Activated naive CD4-positive, alpha-beta T cell treated with anti-CD3 and anti-CD28 coated beads, Interleukin-2, amount 50 U/mL, for 72 hours (primary cell): ENCODE measurements around the gene ERC2. TPM values are rescaled to one million over a fixed set of nuclear protein-coding genes. Genes with fewer than 3 reads are reported as not detected.

Experiments used
- ATAC-seq, 2 donors: fragments of 150-1000 bp; cut with Tn5 transposase; 2 replicates each; pipeline ENCODE4 v1.10.0; 2021; ENCODE audit warnings: mild to moderate bottlenecking in 2 of 2, moderate library complexity in 2 of 2
- DNase-seq, 2 donors: peaks; one replicate each; pipeline ENCODE4 v3.0.0; 2021 to 2022; ENCODE audit warnings: low spot score in 2 of 2
- H3K27ac Mint-ChIP-seq, 2 donors: one replicate each; pipeline ENCODE4 v1.8.0; 2022; ENCODE audit warnings: mild to moderate bottlenecking in 2 of 2, mixed read lengths in 2 of 2
- H3K36me3 Mint-ChIP-seq, 2 donors: one replicate each; pipeline ENCODE4 v1.8.0; 2022; ENCODE audit warnings: mixed read lengths in 2 of 2
- H3K9me3 Mint-ChIP-seq, 2 donors: one replicate each; pipeline ENCODE4 v1.8.0; 2022; ENCODE audit warnings: mixed read lengths in 2 of 2
- total RNA-seq, 2 donors: library from RNA; stranded (reverse); gene quantifications; one replicate each; pipeline ENCODE4 v1.2.3, GENCODE V29; 2022

The ERC2 gene
- total RNA-seq, 2 donors from 2014 or later: 0.58 TPM; not detected in 1

- no peak for DNase-seq
- no peaks in the 10 kb centered on the region for H3K9me3 Mint-ChIP-seq
- no peak overlapping the region for H3K27ac Mint-ChIP-seq
Measured at GRCh38 chr3:55718074-55718473, 750.2 kb downstream of the ERC2 start.

GRCh38 chr3:55717481-55717880 lies 750.8 kb downstream of the ERC2 start:
- Mint-ChIP-seq H3K36me3 (no peaks in the 10 kb centered on the region), H3K9me3 (no peaks in the 10 kb centered on the region), H3K27ac (no peak overlapping the region)
- no peak for ATAC-seq
- no peak for DNase-seq

More at GRCh38 chr3:55718074-55718473, 750.2 kb downstream of the ERC2 start:
- ATAC-seq: no peak
- no peaks in the 10 kb centered on the region for H3K36me3 Mint-ChIP-seq

DNA sequence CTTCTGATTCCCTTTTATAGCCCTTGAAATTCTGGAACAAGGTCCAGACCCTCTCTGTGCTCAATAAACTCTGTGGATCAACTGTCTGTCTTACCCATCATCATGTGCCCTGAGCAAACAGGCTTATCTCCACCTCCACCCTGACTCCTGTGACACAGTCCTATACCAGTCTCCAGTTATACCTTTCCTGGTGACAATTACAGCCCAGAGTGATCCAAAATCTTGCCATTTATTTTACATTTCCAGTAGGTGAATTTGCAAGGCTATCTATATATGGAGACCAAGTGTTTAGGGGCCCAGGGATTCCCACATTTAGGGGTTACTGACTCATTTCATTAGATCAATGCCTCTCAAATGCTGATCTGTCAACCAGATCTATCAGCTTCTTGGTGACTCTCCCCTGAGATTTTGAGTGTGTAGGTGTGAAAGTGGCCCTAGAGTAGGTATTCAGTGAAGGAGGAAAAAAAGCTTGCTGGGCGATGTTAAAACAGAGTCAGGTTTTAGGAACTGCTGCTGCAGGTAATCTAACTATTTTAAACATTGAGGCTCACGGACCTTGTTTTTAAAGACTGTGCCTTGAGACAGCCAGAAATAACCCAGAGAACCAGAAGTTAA lies 751.5 kb downstream of the ERC2 start:
- no peak for DNase-seq
- Mint-ChIP-seq H3K27ac (no peak overlapping the region), H3K36me3 (no peaks in the 10 kb centered on the region), H3K9me3 (no peaks in the 10 kb centered on the region)
- no peak for ATAC-seq

DNA sequence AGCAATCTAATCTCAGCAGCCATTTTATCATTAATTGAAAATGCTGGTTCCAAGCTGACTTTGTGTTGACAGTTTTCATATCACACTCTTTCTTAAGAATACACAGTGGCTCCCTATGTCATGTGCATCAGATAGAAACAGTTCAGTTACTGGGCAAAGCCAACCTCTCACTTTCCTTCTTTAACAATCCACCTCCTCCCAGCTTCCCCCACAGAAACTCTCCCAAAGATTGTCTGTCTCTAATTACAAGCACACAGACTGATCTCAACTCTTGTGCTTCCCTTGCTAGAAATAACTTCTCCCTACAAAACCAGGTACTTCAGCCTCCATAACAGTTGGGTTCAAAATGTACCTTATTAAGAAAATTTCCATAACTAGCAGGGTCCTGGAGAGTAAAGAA lies 752.2 kb downstream of the ERC2 start:
- Mint-ChIP-seq H3K9me3 (no peaks in the 10 kb centered on the region), H3K27ac (no peak overlapping the region), H3K36me3 (no peaks in the 10 kb centered on the region)
- ATAC-seq: no peak
- DNase-seq: no peak

GRCh38 chr3:55714057-55714456 lies 754.2 kb downstream of the ERC2 start:
- DNase-seq: no peak
- H3K36me3 Mint-ChIP-seq: no peaks in the 10 kb centered on the region
- peaks cover 0 to 5% of the 10 kb centered on the region in 2 donors for H3K9me3 Mint-ChIP-seq
- ATAC-seq: no peak
- no peak overlapping the region for H3K27ac Mint-ChIP-seq

GRCh38 chr3:55711646-55712045 lies 756.6 kb downstream of the ERC2 start:
- Mint-ChIP-seq H3K36me3 (no peaks in the 10 kb centered on the region), H3K27ac (no peak overlapping the region)

GRCh38 chr3:55709411-55710012 lies 758.8 kb downstream of the ERC2 start:
- ATAC-seq (no peak), DNase-seq (no peak)
- Mint-ChIP-seq H3K36me3 (no peaks in the 10 kb centered on the region), H3K27ac (no peak overlapping the region), H3K9me3 (peaks cover 0 to 5% of the 10 kb centered on the region in 2 donors)

More at GRCh38 chr3:55711646-55712045, 756.6 kb downstream of the ERC2 start:
- ATAC-seq (no peak), DNase-seq (no peak)
- H3K9me3 Mint-ChIP-seq: peaks cover 0 to 5% of the 10 kb centered on the region in 2 donors

- Mint-ChIP-seq H3K36me3 (no peaks in the 10 kb centered on the region), H3K27ac (no peak overlapping the region), H3K9me3 (peaks cover 0 to 5% of the 10 kb centered on the region in 2 donors)
- no peak for DNase-seq
- no peak for ATAC-seq
Measured at GRCh38 chr3:55708921-55709320, 759.3 kb downstream of the ERC2 start.

DNA sequence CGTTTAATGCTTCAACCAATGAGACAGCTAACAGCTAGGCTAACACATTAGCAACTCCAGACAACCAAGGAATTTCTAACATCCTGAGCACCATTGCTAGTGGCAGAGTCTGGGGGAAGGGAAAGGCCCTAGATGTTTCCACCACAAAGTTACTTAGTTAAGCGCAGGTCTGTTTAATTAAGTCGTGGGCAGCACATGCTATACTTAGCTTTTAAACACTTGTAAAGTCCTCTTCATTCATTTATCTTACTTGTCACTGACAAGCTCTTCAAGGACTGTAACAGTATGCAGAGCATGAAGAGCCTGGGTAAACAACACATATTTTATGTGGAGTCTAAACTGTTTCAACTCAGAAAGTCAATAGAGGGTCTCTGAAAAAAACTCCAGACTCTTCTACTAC lies 760.0 kb downstream of the ERC2 start:
- ATAC-seq: no peak
- peaks cover 0 to 9% of the 10 kb centered on the region in 2 donors for H3K9me3 Mint-ChIP-seq
- DNase-seq: no peak
- no peak overlapping the region for H3K27ac Mint-ChIP-seq
- H3K36me3 Mint-ChIP-seq: no peaks in the 10 kb centered on the region

GRCh38 chr3:55704521-55704920 lies 763.7 kb downstream of the ERC2 start:
- ATAC-seq (no peak), DNase-seq (no peak)
- Mint-ChIP-seq H3K36me3 (no peaks in the 10 kb centered on the region), H3K9me3 (peaks cover 0 to 12% of the 10 kb centered on the region in 2 donors), H3K27ac (no peak overlapping the region)

GRCh38 chr3:55702822-55703221 lies 765.4 kb downstream of the ERC2 start:
- DNase-seq (no peak), ATAC-seq (no peak)
- no peaks in the 10 kb centered on the region for H3K36me3 Mint-ChIP-seq
- H3K9me3 Mint-ChIP-seq: peaks cover 0 to 9% of the 10 kb centered on the region in 2 donors
- no peak overlapping the region for H3K27ac Mint-ChIP-seq

- no peak overlapping the region for H3K27ac Mint-ChIP-seq
- no peaks in the 10 kb centered on the region for H3K36me3 Mint-ChIP-seq
- no peak for DNase-seq
- ATAC-seq: no peak
- H3K9me3 Mint-ChIP-seq: peaks cover 0 to 9% of the 10 kb centered on the region in 2 donors
Measured at GRCh38 chr3:55701997-55702396, 766.3 kb downstream of the ERC2 start.

- ATAC-seq (no peak), DNase-seq (no peak)
- Mint-ChIP-seq H3K9me3 (peaks cover 0 to 9% of the 10 kb centered on the region in 2 donors), H3K36me3 (no peaks in the 10 kb centered on the region), H3K27ac (no peak overlapping the region)
Measured at GRCh38 chr3:55698831-55699230, 769.4 kb downstream of the ERC2 start.

DNA sequence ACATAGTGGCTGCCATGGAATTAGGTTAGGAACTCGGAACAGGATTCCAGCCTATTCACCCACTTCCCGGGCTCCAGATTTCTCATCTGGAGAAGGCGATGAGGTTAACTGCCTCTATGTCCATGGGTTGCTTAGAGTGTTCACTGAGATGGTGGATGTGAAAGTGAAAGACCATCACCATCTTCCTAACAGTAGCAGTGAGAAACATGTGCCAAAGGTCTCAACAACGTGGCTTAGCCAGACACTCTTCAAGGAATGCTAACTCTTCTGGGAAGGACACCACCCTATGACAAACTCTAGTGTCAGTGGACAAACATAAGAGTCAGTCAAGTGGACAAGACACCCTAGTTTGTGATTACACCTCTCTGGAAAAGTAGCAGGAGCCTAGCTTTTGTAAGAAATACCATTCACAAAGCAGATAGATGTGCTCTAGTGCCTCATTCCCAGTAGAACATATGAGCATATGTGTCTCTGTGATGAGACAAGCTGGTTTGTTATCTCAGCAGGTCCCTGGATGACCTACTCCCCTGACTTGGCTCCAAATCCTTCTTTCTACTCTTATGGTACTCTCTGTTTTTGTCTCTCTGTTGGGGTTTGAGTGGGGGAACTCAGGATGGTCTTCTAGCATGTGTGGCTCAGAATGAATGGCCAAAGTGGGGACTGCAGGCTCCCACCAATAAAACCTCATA lies 770.9 kb downstream of the ERC2 start:
- Mint-ChIP-seq H3K36me3 (peaks cover 0 to 4% of the 10 kb centered on the region in 2 donors), H3K9me3 (peaks cover 0 to 7% of the 10 kb centered on the region in 2 donors), H3K27ac (no peak overlapping the region)
- DNase-seq: no peak
- no peak for ATAC-seq

DNA sequence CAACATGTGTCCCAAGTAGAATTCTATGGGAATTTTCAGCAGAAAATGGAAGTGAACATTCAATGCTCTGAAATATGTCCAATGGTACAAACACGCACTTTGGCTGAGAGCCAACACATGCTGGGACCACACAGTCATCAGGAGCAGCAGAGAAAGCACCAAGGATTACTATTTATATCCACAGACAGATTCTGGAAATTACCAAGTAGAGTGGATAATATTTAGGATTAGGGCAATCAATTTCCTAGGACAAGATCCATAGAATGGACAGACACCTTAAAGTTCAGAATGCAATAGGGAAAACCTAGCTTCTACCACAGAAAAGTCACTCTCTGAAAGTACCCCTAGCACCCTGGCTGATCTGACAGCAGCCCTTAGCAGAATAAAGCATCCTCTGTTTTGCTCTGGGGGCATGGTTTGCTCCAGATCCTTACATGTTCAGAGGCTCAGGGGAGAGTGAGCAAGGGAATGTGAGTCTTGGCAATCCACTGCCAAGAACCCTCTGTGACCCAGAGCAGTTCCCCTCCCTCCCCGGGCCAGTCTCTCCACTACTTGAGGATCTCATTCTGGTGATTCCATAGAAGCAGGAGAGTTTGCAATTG lies 775.2 kb downstream of the ERC2 start:
- peaks cover 0 to 3% of the 10 kb centered on the region in 2 donors for H3K9me3 Mint-ChIP-seq
- H3K36me3 Mint-ChIP-seq: peaks cover 0 to 4% of the 10 kb centered on the region in 2 donors
- ATAC-seq (no peak), DNase-seq (no peak)
- no peak overlapping the region for H3K27ac Mint-ChIP-seq

- Mint-ChIP-seq H3K27ac (no peak overlapping the region), H3K36me3 (peaks cover 0 to 4% of the 10 kb centered on the region in 2 donors), H3K9me3 (peaks cover 0 to 3% of the 10 kb centered on the region in 2 donors)
- DNase-seq: no peak
- ATAC-seq: no peak
Measured at GRCh38 chr3:55692295-55692956, 775.8 kb downstream of the ERC2 start.

GRCh38 chr3:55691141-55691540 lies 777.1 kb downstream of the ERC2 start:
- DNase-seq: no peak

More at GRCh38 chr3:55691141-55691540, 777.1 kb downstream of the ERC2 start:
- ATAC-seq: no peak
- peaks cover 0 to 3% of the 10 kb centered on the region in 2 donors for H3K9me3 Mint-ChIP-seq
- no peak overlapping the region for H3K27ac Mint-ChIP-seq
- H3K36me3 Mint-ChIP-seq: peaks cover 0 to 4% of the 10 kb centered on the region in 2 donors
